ENCODE data around the gene PPP2R5E.

GRCh38 chr14:63470962-63471793 is 72.0 kb downstream of the PPP2R5E start:
- TF ChIP-seq POLR2A (IDR thresholded peaks at IDR 0.05; ENCODE audit: low read length) (no peak), GATA1 (IDR thresholded peaks at IDR 0.05; ENCODE audit: low read depth, low read length) (no peak)
